H1 (cell line): ENCODE measurements around the gene DRGX. TPM values are rescaled to one million over a fixed set of nuclear protein-coding genes. Genes with fewer than 3 reads are reported as not detected.

Experiments
- CTCF ChIA-PET: fragments of 300-600 bp; sonication (Branson Sonifier 250); formaldehyde crosslinking; loops from one replicate; lab custom pipeline; 2021; ENCODE audit not compliant: partially characterized antibody; lab: Charles Lee
- POLR2A ChIA-PET: fragments of 300-600 bp; sonication (Branson Sonifier 250); formaldehyde crosslinking; loops from one replicate; lab custom pipeline; 2021; ENCODE audit warnings: inconsistent platforms; ENCODE audit not compliant: partially characterized antibody; lab: Charles Lee
- DNase-seq, 2 experiments: peaks; one replicate each; pipeline versions ENCODE4 v3.0.0 to v3.0.0-alpha.2; 2010 to 2022; ENCODE audit warnings: low spot score in 2 of 2, low read depth in 1 of 2, mixed read lengths in 1 of 2
- FAIRE-seq: peaks from 2 replicates; lab custom pipeline; 2011; peaks lifted over from hg19 to GRCh38; lab: Jason Lieb, UNC
- H2AFZ ChIP-seq: 2 replicates; pipeline ENCODE4 v1.8.1; 2012; ENCODE audit warnings: low read length, inconsistent platforms
- H2AK5ac ChIP-seq: 2 replicates; pipeline ENCODE4 v1.6.1; 2013; ENCODE audit warnings: low read depth, low read length
- H2BK120ac ChIP-seq: replicated peaks from 2 replicates; pipeline ENCODE3; 2013; ENCODE audit warnings: low read depth, low read length, inconsistent platforms
- H2BK12ac ChIP-seq: 2 replicates; pipeline ENCODE4 v1.6.1; 2013; ENCODE audit warnings: low read depth, low read length
- H2BK15ac ChIP-seq: 2 replicates; pipeline ENCODE4 v1.6.1; 2013; ENCODE audit warnings: low read length
- H2BK20ac ChIP-seq: 2 replicates; pipeline ENCODE4 v1.6.1; 2013; ENCODE audit warnings: low read length
- H2BK5ac ChIP-seq: 2 replicates; pipeline ENCODE4 v1.6.1; 2013; ENCODE audit warnings: low read depth, low read length
- H3K14ac ChIP-seq: 2 replicates; pipeline ENCODE4 v1.6.1; 2013; ENCODE audit warnings: inconsistent platforms; ENCODE audit not compliant: insufficient read length
- H3K18ac ChIP-seq: 2 replicates; pipeline ENCODE4 v1.6.1; 2013; ENCODE audit warnings: low read length; ENCODE audit errors: extremely low read depth
- H3K23ac ChIP-seq: 2 replicates; pipeline ENCODE4 v1.6.1; 2013; ENCODE audit warnings: inconsistent platforms; ENCODE audit not compliant: insufficient read length
- H3K23me2 ChIP-seq: 2 replicates; pipeline ENCODE4 v1.6.1; 2013; ENCODE audit warnings: low read depth, low read length
- H3K27ac ChIP-seq: 2 replicates; pipeline ENCODE4 v1.6.1; 2011; ENCODE audit warnings: low read depth, low read length, inconsistent platforms
- H3K27me3 ChIP-seq, 4 experiments: replicated peaks in 1 of 4; 1 replicate in 1 of 4; 2 replicates in 3 of 4; pipeline versions ENCODE4 v1.6.1 to v1.8.1; 2011 to 2013; ENCODE audit warnings: low read length in 3 of 4, mild to moderate bottlenecking in 3 of 4, inconsistent platforms in 2 of 4, mixed read lengths in 2 of 4, moderate library complexity in 1 of 4; ENCODE audit not compliant: control insufficient read depth in 3 of 4, insufficient read depth in 3 of 4; ENCODE audit errors: extremely low read depth in 1 of 4
- H3K36me3 ChIP-seq, 4 experiments: 2 replicates each; pipeline versions ENCODE4 v1.6.1 to v1.8.1; 2011 to 2013; ENCODE audit warnings: mild to moderate bottlenecking in 4 of 4, low read length in 3 of 4, moderate library complexity in 2 of 4, control low read depth in 1 of 4, inconsistent platforms in 1 of 4; ENCODE audit not compliant: insufficient read depth in 4 of 4, control insufficient read depth in 2 of 4
- H3K4ac ChIP-seq: replicated peaks from 2 replicates; pipeline ENCODE3; 2013; ENCODE audit warnings: low read length, low read depth, mixed read lengths, inconsistent platforms; ENCODE audit not compliant: insufficient read length
- H3K4me1 ChIP-seq, 4 experiments: replicated peaks in 1 of 4; 1 replicate in 1 of 4; 2 replicates in 3 of 4; pipeline versions ENCODE4 v1.6.1 to v1.8.1; 2011 to 2013; ENCODE audit warnings: low read length in 3 of 4, inconsistent platforms in 2 of 4, mixed read lengths in 1 of 4; ENCODE audit not compliant: insufficient read depth in 4 of 4, control insufficient read depth in 3 of 4
- H3K4me2 ChIP-seq, 2 experiments: 2 replicates each; pipeline versions ENCODE4 v1.6.1 to v1.8.1; 2011 to 2013; ENCODE audit warnings: low read depth in 2 of 2, low read length in 2 of 2, control low read depth in 1 of 2, inconsistent platforms in 1 of 2, mild to moderate bottlenecking in 1 of 2; ENCODE audit not compliant: insufficient read depth in 1 of 2
- H3K4me3 ChIP-seq, 4 experiments: fragments of 200-600, 300-600 bp in 1 of 4; sonication (generic), shearing (Covaris generic), sonication (Bioruptor Twin) in 1 of 4; 2 replicates each; pipeline versions ENCODE4 v1.5.1 to v1.8.1; 2011 to 2016; ENCODE audit warnings: low read length in 4 of 4, low read depth in 3 of 4, control low read depth in 2 of 4, inconsistent platforms in 2 of 4, mild to moderate bottlenecking in 2 of 4, mixed read lengths in 1 of 4, moderate library complexity in 1 of 4; ENCODE audit not compliant: insufficient read depth in 2 of 4; ENCODE audit errors: extremely low read depth in 1 of 4
- H3K56ac ChIP-seq: replicated peaks from 2 replicates; pipeline ENCODE3; 2013; ENCODE audit warnings: low read depth, mild to moderate bottlenecking, mixed read lengths, low read length, inconsistent platforms; ENCODE audit not compliant: insufficient read length
- H3K79me1 ChIP-seq: 2 replicates; pipeline ENCODE4 v1.6.1; 2013; ENCODE audit warnings: low read depth, low read length, control low read depth
- H3K79me2 ChIP-seq, 2 experiments: 2 replicates each; pipeline versions ENCODE4 v1.6.1 to v1.8.1; 2012 to 2013; ENCODE audit warnings: low read length in 2 of 2, mild to moderate bottlenecking in 2 of 2, inconsistent platforms in 1 of 2; ENCODE audit not compliant: insufficient read depth in 2 of 2, control insufficient read depth in 1 of 2
- H3K9ac ChIP-seq, 4 experiments: replicated peaks in 1 of 4; 1 replicate in 1 of 4; 2 replicates in 3 of 4; pipeline versions ENCODE4 v1.6.1 to v1.8.1; 2011 to 2013; ENCODE audit warnings: low read depth in 3 of 4, low read length in 3 of 4, control low read depth in 2 of 4, mild to moderate bottlenecking in 2 of 4, moderate library complexity in 2 of 4, inconsistent platforms in 1 of 4; ENCODE audit errors: extremely low read depth in 1 of 4
- H3K9me3 ChIP-seq, 2 experiments: 2 replicates each; pipeline versions ENCODE4 v1.6.1 to v1.8.1; 2012 to 2013; ENCODE audit warnings: mild to moderate bottlenecking in 2 of 2, moderate library complexity in 2 of 2, control low read depth in 1 of 2, inconsistent platforms in 1 of 2, low read depth in 1 of 2, low read length in 1 of 2, mixed read lengths in 1 of 2; ENCODE audit not compliant: insufficient read depth in 2 of 2
- H4K20me1 ChIP-seq, 2 experiments: replicated peaks in 1 of 2; 2 replicates each; pipeline versions ENCODE3 to v1.8.1; 2011 to 2013; ENCODE audit warnings: inconsistent platforms in 2 of 2, low read length in 2 of 2, mild to moderate bottlenecking in 1 of 2; ENCODE audit not compliant: insufficient read depth in 2 of 2, control insufficient read depth in 1 of 2
- H4K5ac ChIP-seq: 2 replicates; pipeline ENCODE4 v1.6.1; 2013; ENCODE audit warnings: low read length, low read depth, mixed read lengths, inconsistent platforms; ENCODE audit not compliant: insufficient read length
- H4K8ac ChIP-seq: 2 replicates; pipeline ENCODE4 v1.8.0; 2013; ENCODE audit warnings: mild to moderate bottlenecking, moderate library complexity, low read length, inconsistent platforms; ENCODE audit not compliant: insufficient read depth; ENCODE audit errors: extremely low read depth
- H4K91ac ChIP-seq: replicated peaks from 2 replicates; pipeline ENCODE3; 2013; ENCODE audit warnings: low read length, mixed read lengths, inconsistent platforms; ENCODE audit not compliant: insufficient read length
- CREB1 ChIP-seq: IDR thresholded peaks from 2 replicates; pipeline ENCODE4 v1.6.1; 2012; ENCODE audit warnings: inconsistent platforms
- CTCF ChIP-seq, 3 experiments: IDR thresholded peaks; 1 replicate in 2 of 3; 2 replicates in 1 of 3; pipeline versions ENCODE4 v1.5.1 to v1.6.1; 2011; ENCODE audit warnings: low read length in 3 of 3, mild to moderate bottlenecking in 3 of 3, inconsistent platforms in 2 of 3, low read depth in 1 of 3, moderate library complexity in 1 of 3; ENCODE audit not compliant: insufficient read depth in 1 of 3; ENCODE audit errors: control extremely low read depth in 1 of 3
- EGR1 ChIP-seq: IDR thresholded peaks from 2 replicates; pipeline ENCODE4 v1.6.1; 2011; ENCODE audit warnings: low read depth, low read length, borderline replicate concordance
- HDAC6 ChIP-seq: IDR thresholded peaks from one replicate; pipeline ENCODE4 v1.7.1; 2012; ENCODE audit warnings: low read depth, mild to moderate bottlenecking, inconsistent platforms, low read length, moderate library complexity
- JUND ChIP-seq: IDR thresholded peaks from 2 replicates; pipeline ENCODE4 v1.6.1; 2011; ENCODE audit warnings: mild to moderate bottlenecking, improper control_type of control experiment, low read length
- KDM1A ChIP-seq: fragments of 200-600, 300-600 bp; sonication (generic); IDR thresholded peaks from 2 replicates; pipeline ENCODE4 v1.7.1; 2016; ENCODE audit warnings: mild to moderate bottlenecking, low read length, borderline replicate concordance
- SRF ChIP-seq: IDR thresholded peaks from 2 replicates; pipeline ENCODE4 v1.6.1; 2011; ENCODE audit warnings: mild to moderate bottlenecking, low read depth, low read length, moderate library complexity
- TEAD4 ChIP-seq: IDR thresholded peaks from 2 replicates; pipeline ENCODE4 v1.6.1; 2012; ENCODE audit warnings: low read depth, low read length, inconsistent platforms, mixed read lengths
- WGBS, 2 experiments: shearing (Covaris generic) in 1 of 2; methylation state at CpG; one replicate each; pipeline versions ENCODE4 v1.1.6 to v1.1.7; 2013 to 2015; ENCODE audit warnings: low lambda C conversion rate in 2 of 2, mixed read lengths in 2 of 2, inconsistent platforms in 1 of 2, low coverage in 1 of 2, missing lambda C conversion rate in 1 of 2; ENCODE audit not compliant: insufficient replicate concordance in 2 of 2, insufficient coverage in 1 of 2, insufficient read length in 1 of 2; ENCODE audit errors: extremely low coverage in 1 of 2, missing lambda C conversion rate in 1 of 2; 5-methylcytosine and 5-hydroxymethylcytosine counted together
- polyA plus RNA-seq, 7 experiments: library from polyadenylated mRNA; depleted of rRNA in 3 of 7; stranded (reverse) in 5 of 7; unstranded in 2 of 7; fragments of >200 nt in 5 of 7; fragments of 200-250 nt in 2 of 7; gene quantifications; 1 replicate in 5 of 7; 2 replicates in 1 of 7; 4 replicates in 1 of 7; pipeline versions ENCODE4 v1.2.1 to v1.2.3, GENCODE V29; 2011 to 2013; ENCODE audit warnings: missing spikeins in 2 of 7, mixed read lengths in 2 of 7
- total RNA-seq: library from RNA; stranded (reverse); fragmentation: NEBNext Ultra II Directional; extraction: Animal tissue kit (Norgen Biotek cat#: 25700); gene quantifications from 2 replicates; pipeline ENCODE4 v1.2.1, GENCODE V29; 2021

The DRGX gene
- total and polyA plus RNA-seq, 2 of the 8 experiments (the other 6 are each of a cell fraction or from before 2014, with no cell fraction given): not detected

- TF ChIP-seq CREB1 (no peak), SRF (no peak), KDM1A (no peak), JUND (no peak), CTCF (IDR thresholded peaks at IDR 0.05; ENCODE audit: control extremely low read depth in 1 of 3, insufficient read depth in 1 of 3, low read depth in 1 of 3, low read length in 3 of 3) (peak in 1 of 3 experiments; percentile 9; a peak in 1 of 4 replicates), TEAD4 (no peak), EGR1 (no peak), HDAC6 (no peak)
- Histone ChIP-seq H3K79me1 (no peaks in the 10 kb centered on the region), H2AFZ (no peak overlapping the region), H3K79me2 (no peaks in the 10 kb centered on the region), H4K91ac (no peak overlapping the region), H3K4me2 (no peak overlapping the region), H2AK5ac (no peak overlapping the region), H3K18ac (no peak overlapping the region), H4K20me1 (no peaks in the 10 kb centered on the region), H2BK120ac (no peak overlapping the region), H4K8ac (no peak overlapping the region), H3K27ac (no peak overlapping the region), H2BK15ac (no peak overlapping the region), H3K56ac (no peak overlapping the region), H4K5ac (no peak overlapping the region), H3K4me1 (no peaks in the 10 kb centered on the region), H3K9me3 (no peaks in the 10 kb centered on the region), H3K36me3 (no peaks in the 10 kb centered on the region), H2BK12ac (no peak overlapping the region), H2BK20ac (no peak overlapping the region), H3K4me3 (no peak overlapping the region), H3K14ac (no peak overlapping the region), H3K23ac (no peak overlapping the region), H3K9ac (no peak overlapping the region), H3K23me2 (no peaks in the 10 kb centered on the region), H3K27me3 (no peaks in the 10 kb centered on the region; a peak in 1 of 7 replicates), H3K4ac (no peak overlapping the region), H2BK5ac (no peak overlapping the region)
- ChIA-PET CTCF (interaction anchor here (0.7 to 3.1 kb wide), 4 partner anchors 14 to 146 kb away, joined by 3 to 10 read pairs (median 6); no protein-coding TSS in a partner anchor), POLR2A (no interaction called here)
- WGBS, 2 experiments: 85% methylated on average over 4 of the region's 5 CpGs; no CpG with 5 or more reads in 1 of the 2 experiments
- FAIRE-seq: no peak
- peak in 1 of 2 experiments; percentile 44 for DNase-seq
These were observed 28.3 kb downstream of the DRGX start for GRCh38 chr10:49367600-49367999.
